GM19467 (cell line): Measurements from ENCODE around the gene TAS2R1.

Source experiments
- ATAC-seq: cut with Tn5 transposase; IDR thresholded peaks from one replicate; pipeline ENCODE4 v1.9.1; 2021; ENCODE audit warnings: mild to moderate bottlenecking, moderate library complexity; ENCODE audit not compliant: unreplicated experiment

TAS2R1 gene

GRCh38 chr5:9589049-9589835 lies 40.9 kb downstream of the TAS2R1 start:
- ATAC-seq, result no peak

- ATAC-seq, result no peak
Observed at GRCh38 chr5:9588254-9588653, 41.9 kb downstream of the TAS2R1 start.

- no peak for ATAC-seq
Observed at GRCh38 chr5:9587135-9587534, 43.0 kb downstream of the TAS2R1 start.

GRCh38 chr5:9582406-9582805 lies 47.7 kb downstream of the TAS2R1 start:
- ATAC-seq, result no peak
